ENCODE results near the gene ZNF764. TPM values are rescaled to one million over a fixed set of nuclear protein-coding genes. Genes with fewer than 3 reads are reported as not detected.

ZNF764 gene
- total RNA-seq, 1 experiment from 2014 or later = 9.1 TPM

DNA sequence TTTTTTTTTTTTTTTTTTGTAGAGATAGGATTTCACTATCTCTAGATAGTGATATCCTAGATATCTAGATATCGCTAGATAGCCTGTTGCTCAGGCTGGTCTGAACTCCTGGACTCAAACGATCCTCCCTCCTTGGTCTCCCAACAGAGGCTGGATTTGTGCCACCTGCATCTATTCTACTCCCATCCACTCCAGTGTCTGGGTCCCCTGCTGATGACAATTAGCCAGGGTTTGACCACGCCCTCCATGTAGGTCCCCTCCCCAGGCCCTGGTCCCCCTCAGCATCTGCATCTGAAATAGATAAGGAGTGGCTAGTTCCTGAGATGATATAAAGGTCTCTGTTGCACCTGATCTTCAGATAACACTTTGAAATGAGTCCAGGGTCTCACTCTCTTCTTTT lies 11.1 kb upstream of the ZNF764 start:
- CTCF ChIA-PET = no interaction called here
- H3K4me3 ChIP-seq (replicated peaks in 1 of 2; ENCODE audit: low read depth in 1 of 2, low read length in 2 of 2) = no peak overlapping the region
- BruUV-seq (replicated peaks) = no TSS peak

GRCh38 chr16:30567991-30568638 lies 9.9 kb upstream of the ZNF764 start:
- ATAC-seq (no peak), DNase-seq (ENCODE audit: low read depth, low spot score) (no peak)
- Histone ChIP-seq H3K36me3 (ENCODE audit: control insufficient read depth in 1 of 2, insufficient read depth in 2 of 2, low read length in 2 of 2) (no peaks in the 10 kb centered on the region), H3K4me3 (replicated peaks in 1 of 2; ENCODE audit: low read depth in 1 of 2, low read length in 2 of 2) (no peak overlapping the region), H3K9me3 (ENCODE audit: control insufficient read depth in 1 of 2, insufficient read depth in 1 of 2, low read depth in 1 of 2, low read length in 2 of 2) (no peaks in the 10 kb centered on the region), H3K9ac (ENCODE audit: low read length) (no peak overlapping the region), H3K27ac (ENCODE audit: low read depth, low read length) (no peak overlapping the region), H3K4me2 (ENCODE audit: low read length) (no peak overlapping the region), H3K27me3 (ENCODE audit: insufficient read depth, low read length) (no peaks in the 10 kb centered on the region), H3K79me2 (ENCODE audit: insufficient read depth, low read length) (no peaks in the 10 kb centered on the region), H4K20me1 (ENCODE audit: insufficient read depth) (no peaks in the 10 kb centered on the region), H3K9me2 (ENCODE audit: insufficient read depth) (no peaks in the 10 kb centered on the region), H2AFZ (ENCODE audit: low read depth, low read length, poor library complexity, severe bottlenecking) (no peak overlapping the region), H3K4me1 (ENCODE audit: control insufficient read depth in 1 of 2, insufficient read depth in 2 of 2, low read length in 2 of 2) (peaks cover 7 to 24% of the 10 kb centered on the region in 2 experiments; a peak in 3 of 4 replicates)
- intact Hi-C loops (cut with micrococcal nuclease) = no loop called here
- ChIA-PET CTCF (no interaction called here), RAD21 (ENCODE audit: low non-redundant PET in 1 of 2, low total read pairs in 2 of 2, uncharacterized antibody in 2 of 2, unreplicated experiment in 2 of 2) (interaction anchor here in 1 of 2 experiments (0.7 kb wide), 1 partner anchor 41 kb away, joined by 6 read pairs; no protein-coding TSS in a partner anchor), POLR2A (no interaction called here)
- no peak for TF ChIP-seq CBX3 (IDR thresholded peaks at IDR 0.05; ENCODE audit: low read depth)
- TF ChIP-seq TCF7L2 (IDR thresholded peaks at IDR 0.05; ENCODE audit: borderline replicate concordance, extremely low read depth, insufficient read depth, insufficient read length) = no peak
- TF ChIP-seq FOSL1 (IDR thresholded peaks at IDR 0.05; ENCODE audit: low read depth) = no peak
- no peak for TF ChIP-seq MAX (IDR thresholded peaks at IDR 0.05)
- no peak for TF ChIP-seq ZBTB33 (IDR thresholded peaks at IDR 0.05; ENCODE audit: extremely low read depth, insufficient replicate concordance, low read length)
- no peak for TF ChIP-seq ZNF274 (IDR thresholded peaks at IDR 0.05; ENCODE audit: low read depth, low read length)
- no peak for TF ChIP-seq ZFX (IDR thresholded peaks at IDR 0.05)
- no peak for TF ChIP-seq JUND (IDR thresholded peaks at IDR 0.05)
- BruUV-seq (replicated peaks) = no TSS peak

More for the DNA sequence above, 11.1 kb upstream of the ZNF764 start:
- H3K4me1 ChIP-seq (ENCODE audit: control insufficient read depth in 1 of 2, insufficient read depth in 2 of 2, low read length in 2 of 2) = peaks cover 9 to 28% of the 10 kb centered on the region in 2 experiments; a peak in 3 of 4 replicates
- H3K9ac ChIP-seq (ENCODE audit: low read length) = no peak overlapping the region
- no peaks in the 10 kb centered on the region for H3K36me3 ChIP-seq (ENCODE audit: control insufficient read depth in 1 of 2, insufficient read depth in 2 of 2, low read length in 2 of 2)
- no peak overlapping the region for H2AFZ ChIP-seq (ENCODE audit: low read depth, low read length, poor library complexity, severe bottlenecking)
- H3K4me2 ChIP-seq (ENCODE audit: low read length) = no peak overlapping the region
- ChIA-PET POLR2A (no interaction called here), RAD21 (ENCODE audit: low non-redundant PET in 1 of 2, low total read pairs in 2 of 2, uncharacterized antibody in 2 of 2, unreplicated experiment in 2 of 2) (no interaction called here)
- TF ChIP-seq EZH2 (IDR thresholded peaks at IDR 0.05) (no peak), MAX (IDR thresholded peaks at IDR 0.05) (no peak)
- H3K79me2 ChIP-seq (ENCODE audit: insufficient read depth, low read length) = no peaks in the 10 kb centered on the region
- intact Hi-C loops (cut with micrococcal nuclease) = no loop called here
- H3K27ac ChIP-seq (ENCODE audit: low read depth, low read length) = no peak overlapping the region
- no peaks in the 10 kb centered on the region for H3K9me3 ChIP-seq (ENCODE audit: control insufficient read depth in 1 of 2, insufficient read depth in 1 of 2, low read depth in 1 of 2, low read length in 2 of 2)
- no peaks in the 10 kb centered on the region for H3K9me2 ChIP-seq (ENCODE audit: insufficient read depth)
- no peak for DNase-seq (ENCODE audit: low read depth, low spot score)
- no peak for ATAC-seq
- H3K27me3 ChIP-seq (ENCODE audit: insufficient read depth, low read length) = no peaks in the 10 kb centered on the region
- H4K20me1 ChIP-seq (ENCODE audit: insufficient read depth) = no peaks in the 10 kb centered on the region

Data from HCT116 (cell line).